Endothelial cell of umbilical vein (primary cell): Measurements from ENCODE around the gene PIM3. TPM values are rescaled to one million over a fixed set of nuclear protein-coding genes. Genes with fewer than 3 reads are reported as not detected.

Source experiments
- BruUV-seq: library from RNA; stranded (reverse); fragments of 400-500 nt; replicated peaks from 2 replicates; lab custom pipeline; 2021; lab: Mats Ljungman, UMichigan
- CTCF ChIA-PET: fragments of 300-600, 350-600 bp; sonication (Branson Sonifier 250); formaldehyde crosslinking; loops from one replicate; lab custom pipeline; 2021; ENCODE audit warnings: antibody characterized with exemption, inconsistent platforms; lab: Charles Lee
- POLR2A ChIA-PET: fragments of 300-600, 350-600 bp; sonication (Branson Sonifier 250); formaldehyde crosslinking; loops from one replicate; lab custom pipeline; 2021; ENCODE audit warnings: antibody characterized with exemption, inconsistent platforms; lab: Charles Lee
- DNase-seq: peaks from one replicate; pipeline ENCODE4 v3.0.0-alpha.2; 2011; ENCODE audit warnings: low read depth, low spot score
- FAIRE-seq: peaks from 2 replicates; lab custom pipeline; 2011; peaks lifted over from hg19 to GRCh38; lab: Jason Lieb, UNC
- H2AFZ ChIP-seq: 2 replicates; pipeline ENCODE4 v1.6.0; 2012; ENCODE audit warnings: low read depth, low read length, control low read depth, inconsistent platforms
- H3K27ac ChIP-seq: 2 replicates; pipeline ENCODE4 v1.5.1; 2011; ENCODE audit warnings: low read depth, mild to moderate bottlenecking, control low read depth, low read length, moderate library complexity; ENCODE audit not compliant: insufficient read depth
- H3K27me3 ChIP-seq, 2 experiments: 2 replicates each; pipeline versions ENCODE4 v1.6.0 to v1.6.1; 2011; ENCODE audit warnings: low read length in 2 of 2, mixed read lengths in 1 of 2; ENCODE audit not compliant: control insufficient read depth in 2 of 2, insufficient read depth in 2 of 2
- H3K36me3 ChIP-seq, 2 experiments: 2 replicates in 1 of 2; 3 replicates in 1 of 2; pipeline ENCODE4 v1.5.1; 2011; ENCODE audit warnings: low read length in 2 of 2, mild to moderate bottlenecking in 1 of 2, moderate library complexity in 1 of 2; ENCODE audit not compliant: control insufficient read depth in 2 of 2, insufficient read depth in 2 of 2; ENCODE audit errors: extremely low read depth in 1 of 2
- H3K4me1 ChIP-seq: 3 replicates; pipeline ENCODE4 v1.5.1; 2011; ENCODE audit warnings: mild to moderate bottlenecking, low read length; ENCODE audit not compliant: control insufficient read depth, insufficient read depth; ENCODE audit errors: extremely low read depth
- H3K4me2 ChIP-seq: 2 replicates; pipeline ENCODE4 v1.6.1; 2011; ENCODE audit warnings: low read length, control low read depth, mixed read lengths; ENCODE audit not compliant: insufficient read depth
- H3K4me3 ChIP-seq, 3 experiments: fragments of 200-600 bp in 1 of 3; sonication (generic), shearing (Covaris generic) in 1 of 3; replicated peaks in 1 of 3; 2 replicates each; pipeline ENCODE4 v1.5.1; 2011 to 2016; ENCODE audit warnings: control low read depth in 3 of 3, low read length in 3 of 3, mild to moderate bottlenecking in 2 of 3, inconsistent platforms in 1 of 3, low read depth in 1 of 3, moderate library complexity in 1 of 3; ENCODE audit not compliant: insufficient read depth in 1 of 3
- H3K79me2 ChIP-seq: 2 replicates; pipeline ENCODE4 v1.6.0; 2012; ENCODE audit warnings: low read length, inconsistent platforms; ENCODE audit not compliant: control insufficient read depth, insufficient read depth
- H3K9ac ChIP-seq: replicated peaks from 2 replicates; pipeline ENCODE3; 2011; ENCODE audit warnings: low read length, control low read depth; ENCODE audit not compliant: insufficient read depth; ENCODE audit errors: extremely low read depth
- H3K9me1 ChIP-seq: replicated peaks from 3 replicates; pipeline ENCODE4 v1.6.0; 2011; ENCODE audit warnings: mild to moderate bottlenecking, low read length; ENCODE audit not compliant: control insufficient read depth, insufficient read depth; ENCODE audit errors: extremely low read depth
- H3K9me3 ChIP-seq: replicated peaks from 2 replicates; pipeline ENCODE4 v1.5.1; 2012; ENCODE audit warnings: low read length, inconsistent platforms; ENCODE audit not compliant: control insufficient read depth, insufficient read depth
- H4K20me1 ChIP-seq: replicated peaks from 2 replicates; pipeline ENCODE3; 2011; ENCODE audit warnings: mild to moderate bottlenecking, low read length; ENCODE audit not compliant: control insufficient read depth, insufficient read depth; ENCODE audit errors: extremely low read depth
- EZH2 ChIP-seq: IDR thresholded peaks from 2 replicates; pipeline ENCODE4 v1.6.1; 2012; ENCODE audit warnings: borderline replicate concordance, low read depth, mild to moderate bottlenecking, moderate library complexity, low read length, inconsistent platforms; ENCODE audit not compliant: severe bottlenecking
- GATA2 ChIP-seq: IDR thresholded peaks from 2 replicates; pipeline ENCODE4 v1.7.0; 2011; ENCODE audit warnings: low read depth, mild to moderate bottlenecking, moderate library complexity, mixed read lengths, low read length; ENCODE audit not compliant: insufficient read length, insufficient read depth
- JUN ChIP-seq: IDR thresholded peaks from 2 replicates; pipeline ENCODE4 v1.6.1; 2011; ENCODE audit warnings: borderline replicate concordance, low read depth; ENCODE audit not compliant: insufficient read length, insufficient read depth
- MYC ChIP-seq: IDR thresholded peaks from one replicate; pipeline ENCODE4 v1.6.1; 2011; ENCODE audit warnings: mild to moderate bottlenecking, low read depth, low read length
- POLR2AphosphoS5 ChIP-seq: IDR thresholded peaks from 2 replicates; pipeline ENCODE4 v1.6.1; 2012; ENCODE audit warnings: low read depth, mild to moderate bottlenecking, control low read depth, low read length, moderate library complexity; ENCODE audit not compliant: insufficient read depth
- dilution Hi-C: fragments of 300-500 bp; cut with MboI; formaldehyde crosslinking; loops from one replicate; pipeline ENCODE4 v1.15.0; 2019; ENCODE audit warnings: low sequenced_read_pairs; ENCODE audit not compliant: extremely low pct_ligation_motif_present
- intact Hi-C: fragments of 100-400 bp; cut with micrococcal nuclease; formaldehyde crosslinking; loops from one replicate; pipeline ENCODE4 v1.10.0; 2022
- polyA plus RNA-seq, 4 experiments: library from polyadenylated mRNA; depleted of rRNA in 3 of 4; stranded (reverse) in 3 of 4; unstranded in 1 of 4; fragments of >200 nt; gene quantifications; 2 replicates each; pipeline versions ENCODE4 v1.2.1 to v1.2.3, GENCODE V29; 2011 to 2012; ENCODE audit warnings: missing spikeins in 1 of 4
- total RNA-seq: library from RNA; stranded (reverse); gene quantifications from 2 replicates; pipeline ENCODE4 v1.2.3, GENCODE V29; 2021
- TF ChIP-seq, protein P1 (sequence below): IDR thresholded peaks from 2 replicates; pipeline ENCODE4 v1.6.1; 2011; ENCODE audit not compliant: insufficient read depth, insufficient read length

Gene PIM3
- total and polyA plus RNA-seq, 2 donors (not counting 3 experiments of a cell fraction or from before 2014, with no cell fraction given): 131 to 185 TPM

GRCh38 chr22:49958366-49958921 is 2.1 kb upstream of the PIM3 start:
- Histone ChIP-seq H3K4me1 (peaks cover 14% of the 10 kb centered on the region), H3K4me2 (no peak overlapping the region), H3K9me3 (no peaks in the 10 kb centered on the region), H3K27ac (no peak overlapping the region), H3K4me3 (no peak overlapping the region), H3K79me2 (peaks cover 26% of the 10 kb centered on the region), H3K9me1 (no peaks in the 10 kb centered on the region), H3K36me3 (peaks cover 9 to 15% of the 10 kb centered on the region in 2 experiments), H4K20me1 (no peaks in the 10 kb centered on the region), H3K27me3 (no peaks in the 10 kb centered on the region), H3K9ac (no peak overlapping the region), H2AFZ (no peak overlapping the region)
- CTCF ChIA-PET: interaction anchor here (1.0 kb wide), 1 partner anchor 72 kb away, joined by 6 read pairs; no protein-coding TSS in a partner anchor
- no peak for DNase-seq
- FAIRE-seq: no peak
- no TSS peak for BruUV-seq
- dilution Hi-C loops (no loop called here), intact Hi-C loops (no loop called here)
- TF ChIP-seq, protein P1, sequence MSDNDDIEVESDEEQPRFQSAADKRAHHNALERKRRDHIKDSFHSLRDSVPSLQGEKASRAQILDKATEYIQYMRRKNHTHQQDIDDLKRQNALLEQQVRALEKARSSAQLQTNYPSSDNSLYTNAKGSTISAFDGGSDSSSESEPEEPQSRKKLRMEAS: no peak
- no peak for TF ChIP-seq JUN
- POLR2A ChIA-PET: no interaction called here

GRCh38 chr22:49958931-49959781 is 1.4 kb upstream of the PIM3 start:
- H4K20me1 ChIP-seq: no peaks in the 10 kb centered on the region
- peaks cover 33% of the 10 kb centered on the region for H3K79me2 ChIP-seq
- peak overlapping the region in 2 of 3 experiments; percentile 42 to 80 for H3K4me3 ChIP-seq
- no peaks in the 10 kb centered on the region for H3K9me1 ChIP-seq
- FAIRE-seq: peak; percentile 18
- peaks cover 19% of the 10 kb centered on the region for H3K4me1 ChIP-seq
- BruUV-seq: no TSS peak
- peak overlapping the region; percentile 84 for H3K9ac ChIP-seq
- H3K9me3 ChIP-seq: no peaks in the 10 kb centered on the region
- dilution Hi-C loops: no loop called here
- POLR2A ChIA-PET: no interaction called here
- no peak overlapping the region for H2AFZ ChIP-seq
- peaks cover 10 to 20% of the 10 kb centered on the region in 2 experiments for H3K36me3 ChIP-seq
- no peaks in the 10 kb centered on the region for H3K27me3 ChIP-seq
- peak overlapping the region; percentile 80 for H3K27ac ChIP-seq
- no peak for TF ChIP-seq MYC
- TF ChIP-seq POLR2AphosphoS5: no peak
- no peak for TF ChIP-seq GATA2
- TF ChIP-seq EZH2: no peak
- CTCF ChIA-PET: interaction anchor here (0.7 to 1.0 kb wide), 2 partner anchors 28 to 71 kb away, joined by 3 to 6 read pairs; no protein-coding TSS in a partner anchor
- peak overlapping the region; percentile 57 for H3K4me2 ChIP-seq
- intact Hi-C loops: no loop called here
- no peak for DNase-seq
